ENCODE data around the gene METTL25B. TPM values are rescaled to one million over a fixed set of nuclear protein-coding genes. Genes with fewer than 3 reads are reported as not detected.

The METTL25B gene
- 10 to 100 TPM; 27.4 to 31.1 (median 30.3) TPM for polyA plus RNA-seq (ENCODE audit: insufficient read length in 3 of 3)

DNA sequence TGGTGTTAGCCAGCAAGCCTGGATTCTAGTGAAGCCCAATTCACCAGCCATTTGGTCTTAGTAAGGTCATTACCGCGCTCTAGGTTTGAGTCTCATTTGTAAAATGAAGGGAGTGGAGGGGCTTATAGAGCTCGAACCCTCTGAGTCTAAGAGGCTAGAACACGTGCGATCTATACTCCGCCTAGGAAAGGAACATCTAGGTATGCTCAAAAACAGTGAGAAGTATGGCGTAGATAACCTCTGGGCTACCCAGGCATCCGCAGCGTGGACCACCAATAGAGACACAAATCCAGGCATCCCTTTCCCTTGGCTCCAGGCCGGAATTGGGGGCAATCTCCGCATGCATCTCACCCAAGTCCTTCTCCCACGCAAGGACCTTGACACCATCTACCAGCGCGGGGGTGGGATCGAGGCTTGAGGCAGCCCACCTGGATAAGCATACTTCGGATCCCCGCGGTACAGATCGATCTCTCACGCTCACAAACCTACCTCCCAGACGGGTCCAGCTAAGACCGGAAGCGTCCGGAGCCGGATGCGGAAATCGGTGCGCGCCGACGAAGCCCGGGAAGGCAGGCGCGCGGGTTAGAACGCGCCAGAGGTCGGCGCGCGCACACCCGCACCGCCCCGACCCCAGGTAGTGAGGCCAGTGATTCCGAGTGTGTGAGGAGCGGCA lies at the start of gene METTL25B:
METTL25B (plus strand) TSS at position 544 of the 673 bp plus-strand sequence. CDS start 636 bp downstream, outside the sequence.
- DNase-seq (ENCODE audit: low read depth in 3 of 3, low spot score in 2 of 3) = no peak

DNA sequence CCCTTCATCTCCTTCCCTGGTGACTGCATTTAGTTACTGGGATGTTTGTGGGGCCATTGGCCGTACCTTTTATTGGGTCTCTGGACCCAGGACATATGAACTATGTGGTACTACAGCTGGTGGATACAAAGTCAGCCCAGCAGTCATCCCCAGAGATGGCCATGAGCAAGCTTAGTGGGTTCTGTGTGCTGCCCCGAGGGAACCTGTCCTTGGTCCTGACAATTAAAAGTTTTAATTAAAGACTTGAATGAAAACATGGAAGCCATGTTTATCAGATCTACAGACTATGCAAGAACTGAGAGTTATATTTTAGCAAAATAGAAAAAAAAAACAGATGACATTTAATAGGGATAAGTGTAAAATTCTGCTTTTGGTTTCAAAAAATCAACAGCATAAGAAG lies 48.2 kb upstream of the METTL25B start:
- no peak for DNase-seq (ENCODE audit: low read depth in 3 of 3, low spot score in 2 of 3)

DNA sequence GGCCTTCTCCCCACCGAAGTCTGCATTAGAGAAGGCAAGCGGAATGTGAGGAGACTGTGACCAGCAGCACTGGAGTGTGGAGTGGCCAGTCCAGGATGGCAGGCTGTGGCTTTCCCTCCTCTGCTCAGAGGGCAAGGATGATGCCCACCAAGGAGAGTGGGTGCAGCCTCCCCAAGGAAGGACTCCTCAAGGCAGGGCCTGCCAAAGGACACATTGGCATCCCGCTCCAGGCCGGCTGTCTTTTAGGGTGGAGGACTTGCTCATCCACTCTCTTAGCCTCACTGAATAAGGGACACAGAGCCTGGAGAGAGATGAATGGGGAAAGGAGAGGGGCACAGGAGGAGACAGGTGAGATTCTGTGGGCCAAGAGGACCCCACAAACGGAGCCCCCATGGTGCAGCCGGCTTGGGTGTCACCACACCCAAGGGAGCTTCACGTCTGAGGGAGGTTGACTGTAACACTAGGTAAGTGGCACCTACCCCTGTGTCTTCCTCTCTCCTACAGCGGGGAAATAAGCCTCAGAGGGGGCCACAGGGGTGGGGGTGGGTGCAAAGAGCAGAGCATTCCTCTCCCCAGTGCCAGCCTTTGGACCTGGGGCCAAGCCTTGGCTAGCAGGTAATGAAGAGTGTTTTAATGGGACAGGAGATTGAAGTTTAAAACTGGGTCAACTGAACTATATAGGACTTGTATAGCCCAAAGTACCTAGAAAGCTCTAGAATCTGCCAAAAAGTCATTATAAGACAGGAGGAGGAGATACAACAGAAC lies 46.9 kb upstream of the METTL25B start:
- no peak for DNase-seq (ENCODE audit: low read depth in 3 of 3, low spot score in 2 of 3)

DNA sequence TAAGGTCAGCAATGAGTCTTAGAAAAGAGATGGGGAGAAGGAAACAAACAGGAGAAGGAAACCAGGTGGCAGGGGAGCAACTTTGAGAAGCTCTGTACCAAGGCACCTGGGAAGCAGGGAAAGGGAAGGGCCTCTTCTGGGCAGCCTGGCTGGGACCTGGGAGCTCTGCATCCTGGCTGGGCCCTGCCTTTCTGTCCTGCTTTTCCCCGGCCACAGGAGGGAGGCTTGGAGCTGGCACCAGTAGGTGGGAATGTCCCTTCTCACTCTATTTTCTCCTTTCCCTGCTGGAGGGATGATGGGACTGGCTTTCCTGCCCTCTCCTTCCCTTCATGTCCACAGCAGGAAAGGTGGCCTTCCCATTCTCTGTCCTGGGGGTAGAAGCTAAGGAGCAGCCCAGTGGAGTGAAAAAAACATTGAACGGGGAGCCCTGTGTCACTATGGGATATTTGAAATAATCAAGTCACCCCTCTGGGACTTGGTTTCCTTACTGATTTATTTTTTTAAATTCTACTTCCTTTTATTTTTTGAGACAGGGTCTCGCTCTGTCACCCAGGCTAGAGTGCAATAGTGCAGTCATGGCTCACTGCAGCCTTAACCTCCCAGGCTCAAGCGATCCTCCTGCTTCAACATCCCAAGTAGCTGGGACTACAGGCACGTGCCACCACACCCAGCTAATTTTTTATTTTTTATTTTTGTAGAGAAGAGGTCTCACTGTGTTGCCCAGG lies 45.9 kb upstream of the METTL25B start:
- no peak for DNase-seq (ENCODE audit: low read depth in 3 of 3, low spot score in 2 of 3)

DNA sequence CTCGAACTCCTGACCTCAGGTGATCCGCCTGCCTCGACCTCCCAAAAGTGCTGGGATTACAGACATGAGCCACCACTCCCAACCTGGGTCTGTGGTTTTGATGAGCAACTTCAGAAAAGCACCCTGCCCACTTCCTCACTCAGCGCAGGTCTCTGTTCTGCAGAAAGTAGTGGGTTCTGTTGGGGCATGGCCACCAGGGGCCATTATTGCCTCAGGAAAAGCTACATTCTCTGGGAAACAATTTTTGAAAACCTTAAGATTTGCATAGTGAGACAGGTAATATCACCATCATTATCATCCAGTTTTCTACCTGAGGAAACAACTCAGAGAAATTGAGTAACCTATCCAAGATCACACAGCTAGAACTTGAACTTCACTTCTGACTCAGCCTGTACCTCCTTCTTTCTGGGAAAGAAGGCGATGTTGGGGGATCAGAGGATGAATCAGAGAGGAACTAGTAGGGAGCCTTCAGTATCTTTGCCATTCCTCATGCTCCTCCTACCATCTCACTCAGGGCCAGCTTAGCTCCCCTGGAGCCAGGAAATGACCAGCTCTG lies 44.0 kb upstream of the METTL25B start:
- DNase-seq (ENCODE audit: low read depth in 3 of 3, low spot score in 2 of 3) = no peak

DNA sequence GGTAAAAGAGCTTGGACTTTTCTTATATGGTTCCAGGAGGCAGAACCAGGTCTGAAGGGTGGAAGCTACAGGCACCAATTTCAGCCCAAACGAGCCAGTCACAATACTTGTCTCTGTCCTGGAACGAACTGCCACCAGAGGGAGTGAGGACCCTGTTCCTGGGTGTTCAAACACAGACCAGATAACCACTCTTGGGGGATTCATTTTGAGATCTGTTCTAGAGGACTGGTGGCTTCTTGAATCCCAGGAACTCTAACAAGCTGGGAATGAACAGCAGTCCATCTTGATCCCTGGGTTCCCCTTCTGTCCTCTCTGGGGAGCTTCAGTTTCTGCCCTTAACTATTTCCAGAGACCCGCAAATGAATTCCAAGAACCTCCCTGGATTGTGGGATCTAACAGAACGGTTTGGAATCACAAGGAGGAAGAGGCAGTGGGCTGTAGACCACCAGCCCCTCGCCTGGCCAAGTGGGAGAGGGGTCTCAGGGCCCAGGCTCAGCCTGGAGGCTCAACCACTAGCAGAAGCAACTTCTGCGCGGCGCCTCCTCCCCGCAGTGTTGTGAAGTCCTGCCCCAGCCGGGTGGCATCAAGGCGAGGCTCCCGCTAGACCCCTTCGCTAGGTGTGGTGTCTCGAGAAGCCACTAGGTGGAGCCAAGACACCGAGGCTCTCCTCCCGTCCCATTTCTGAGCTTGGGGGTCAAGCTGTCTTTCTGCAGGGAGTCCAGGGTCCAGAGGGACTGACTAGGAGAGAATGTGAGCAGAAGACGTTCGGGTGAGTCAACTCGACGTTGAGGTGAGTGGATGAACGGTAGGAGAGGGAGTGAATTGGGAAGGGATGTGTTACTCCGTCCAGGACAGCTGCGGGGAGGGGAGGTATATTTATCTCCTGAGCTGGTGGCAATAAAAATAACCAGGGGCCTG lies 39.0 kb upstream of the METTL25B start:
- DNase-seq (ENCODE audit: low read depth in 3 of 3, low spot score in 2 of 3) = peak in 2 of 3 donors; percentile 79 to 85

DNA sequence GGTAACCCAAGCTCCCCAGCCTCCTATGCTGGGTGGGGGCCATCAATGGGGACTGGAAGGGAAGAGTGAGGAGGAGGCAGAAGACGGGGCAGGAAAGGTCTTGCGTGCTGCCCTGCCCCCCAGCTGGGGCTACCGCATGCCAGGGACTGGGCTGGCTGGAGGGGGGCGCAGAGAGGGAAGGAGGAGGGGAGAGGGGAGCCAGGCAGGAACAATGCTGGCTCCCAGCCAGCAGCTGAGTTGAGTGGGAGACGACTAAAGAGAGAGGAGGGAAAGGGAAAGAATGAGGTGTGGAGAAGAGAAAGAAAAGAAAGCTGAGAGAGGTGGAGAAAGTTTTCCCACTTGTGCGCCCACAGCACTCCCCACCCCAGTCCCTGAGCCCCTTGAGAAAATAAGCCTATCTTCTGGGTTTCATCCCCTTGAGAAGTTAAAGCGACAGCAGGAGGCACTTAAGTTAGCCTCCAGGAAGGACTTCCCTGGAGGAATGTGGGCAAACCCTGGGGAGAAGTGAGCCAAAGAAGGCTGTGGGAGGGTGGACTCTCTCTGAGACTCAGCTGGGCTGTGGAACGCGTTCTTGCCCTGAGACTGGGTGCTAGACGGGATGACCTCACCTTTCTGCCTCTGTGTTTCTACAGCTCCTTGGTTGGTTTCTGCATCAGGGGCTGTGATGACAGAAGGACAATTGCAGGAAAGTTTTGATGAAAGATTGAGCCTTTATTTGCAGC lies 38.2 kb upstream of the METTL25B start:
- no peak for DNase-seq (ENCODE audit: low read depth in 3 of 3, low spot score in 2 of 3)

DNA sequence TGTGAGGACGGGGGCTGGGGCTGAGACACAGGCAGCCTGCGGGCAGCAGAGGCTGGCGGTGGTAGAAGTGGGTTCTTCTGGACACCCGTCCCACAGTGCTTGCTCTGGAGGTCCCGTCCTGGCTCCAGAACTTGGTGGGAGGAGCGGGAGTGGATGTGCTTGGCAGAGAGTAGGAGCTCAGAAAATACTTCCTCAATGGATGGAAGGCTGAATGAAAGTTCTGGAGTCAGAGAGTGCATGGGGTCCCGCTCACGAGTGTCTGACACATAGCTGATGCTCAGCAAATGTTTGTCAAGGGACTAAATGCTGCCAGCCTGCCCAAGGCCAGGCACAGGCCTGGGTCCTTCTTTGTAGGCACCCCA lies 37.6 kb upstream of the METTL25B start:
- DNase-seq (ENCODE audit: low read depth in 3 of 3, low spot score in 2 of 3) = no peak

DNA sequence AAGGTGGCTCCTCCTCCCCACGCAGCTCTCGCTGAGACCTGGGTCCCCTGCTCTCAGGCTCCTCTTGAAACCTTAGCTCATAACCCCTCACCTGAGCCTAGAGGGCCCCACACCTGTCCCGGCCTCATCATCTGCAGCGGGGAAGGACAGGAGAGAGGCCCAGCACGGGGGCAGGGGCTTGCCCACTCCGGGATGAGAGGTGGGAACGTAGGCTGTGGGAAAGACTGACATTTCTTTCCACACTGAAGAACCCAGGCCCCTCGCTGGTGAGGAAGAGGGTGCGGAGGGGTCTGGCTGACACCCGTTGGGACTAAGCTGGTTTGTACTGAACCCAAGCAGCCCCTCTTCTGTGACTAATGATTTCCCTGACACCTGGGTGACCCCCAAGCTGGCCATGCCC lies 37.1 kb upstream of the METTL25B start:
- DNase-seq (ENCODE audit: low read depth in 3 of 3, low spot score in 2 of 3) = no peak

DNA sequence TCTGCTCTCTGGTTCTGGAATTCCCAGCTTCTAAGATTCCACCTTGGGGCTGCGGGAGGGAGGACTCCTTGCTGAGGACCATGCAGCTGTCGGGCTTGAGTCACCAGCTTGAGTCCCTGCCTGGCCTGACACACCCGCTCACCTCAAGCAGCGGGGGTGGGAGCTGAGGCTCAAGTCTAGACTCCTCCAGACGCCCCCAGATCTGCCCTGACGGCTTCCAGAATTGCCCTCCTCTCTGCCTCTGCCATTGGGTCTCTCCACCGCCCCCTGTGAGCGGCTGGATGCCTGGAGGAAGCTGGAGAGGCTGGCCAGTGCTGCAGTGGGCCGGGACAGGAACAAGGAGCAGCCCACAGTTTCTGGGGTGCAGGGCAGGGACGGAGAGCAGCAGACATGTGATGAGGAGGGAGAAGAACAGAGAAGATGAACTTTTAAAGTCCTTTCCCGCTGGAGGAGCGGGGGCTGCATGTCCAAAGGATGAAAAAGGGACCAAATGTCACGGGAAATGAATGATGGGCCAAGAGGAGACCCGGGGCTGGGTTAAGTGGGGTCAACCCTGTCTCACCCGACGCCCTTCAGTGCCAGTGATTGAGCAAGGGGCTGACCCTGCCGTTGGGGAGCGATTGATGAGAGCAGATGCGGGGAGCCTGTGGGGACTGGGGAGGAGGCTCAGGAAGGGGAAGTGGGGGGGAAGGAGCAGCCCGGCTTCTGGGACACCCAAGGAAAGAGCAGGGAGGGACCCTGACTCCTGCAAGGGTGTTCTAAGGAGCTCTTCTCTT lies 36.4 kb upstream of the METTL25B start:
- no peak for DNase-seq (ENCODE audit: low read depth in 3 of 3, low spot score in 2 of 3)

DNA sequence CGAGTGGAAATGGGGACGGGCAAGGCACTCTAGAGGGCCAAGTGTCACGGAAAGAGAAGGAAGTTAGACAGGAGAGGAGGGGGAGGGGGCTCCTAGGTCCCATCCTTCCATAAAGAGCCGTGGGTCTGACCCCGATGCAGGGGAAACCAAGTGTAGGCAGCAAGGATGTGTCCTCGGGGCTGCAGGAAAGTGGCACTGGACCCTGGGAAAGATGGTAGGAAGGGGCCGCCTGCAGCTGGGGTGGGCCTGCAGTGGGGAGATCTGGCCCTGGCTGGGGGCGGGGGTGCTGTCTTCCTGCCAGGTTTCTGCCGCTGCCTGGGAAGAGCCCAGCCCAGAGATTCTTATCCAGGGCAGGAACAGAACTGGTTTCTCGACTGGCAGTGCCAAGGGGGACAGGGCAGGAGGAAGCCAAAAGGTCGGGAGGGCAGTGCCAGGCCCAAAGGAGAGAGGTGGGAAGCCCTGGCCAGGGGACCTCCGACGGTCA lies 35.8 kb upstream of the METTL25B start:
- no peak for DNase-seq (ENCODE audit: low read depth in 3 of 3, low spot score in 2 of 3)

DNA sequence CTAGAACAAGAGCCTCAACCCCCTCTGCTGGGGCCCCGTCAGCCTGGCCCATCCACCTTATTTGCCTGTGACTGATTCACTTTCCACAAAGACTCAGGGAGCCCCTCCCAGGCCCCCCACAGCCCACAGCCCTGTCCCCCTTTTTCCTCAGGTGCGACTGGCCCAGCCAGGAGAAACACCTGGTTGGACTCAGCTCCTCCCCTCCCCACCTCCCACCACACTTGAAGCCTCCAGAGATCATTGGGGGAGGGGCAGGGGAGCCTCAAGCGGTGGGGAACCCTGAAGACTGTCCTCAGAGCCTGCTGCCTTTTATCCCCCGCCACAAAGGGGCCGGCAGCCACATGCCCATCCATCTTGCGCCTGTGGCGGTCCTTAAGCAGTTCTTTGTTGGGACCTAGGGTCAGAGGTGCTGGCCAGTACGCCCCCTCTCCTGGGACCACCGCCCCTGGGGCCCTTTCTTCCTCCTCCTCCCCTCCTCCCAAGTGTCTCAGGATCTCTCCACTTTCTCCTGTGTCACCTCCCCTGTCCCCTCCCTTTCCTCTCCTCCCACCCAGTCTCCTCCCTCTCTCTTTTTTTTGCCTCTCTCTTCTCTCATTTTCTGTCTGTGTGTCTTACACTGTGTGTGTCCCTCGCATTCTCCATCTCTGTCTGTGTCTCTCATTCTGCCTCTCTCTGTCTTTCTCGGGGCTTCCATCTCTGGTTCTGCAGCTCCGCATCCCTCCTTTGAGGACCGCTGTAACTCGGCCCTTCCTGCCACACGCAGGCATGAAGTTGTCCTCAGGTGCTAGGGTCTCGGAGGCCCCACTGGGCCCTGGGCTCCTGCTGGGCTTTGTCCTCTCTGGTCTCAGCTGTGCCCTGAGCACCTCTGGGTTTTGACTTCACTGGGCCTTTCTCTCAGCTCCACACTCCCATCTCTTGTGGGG lies 35.1 kb upstream of the METTL25B start:
- no peak for DNase-seq (ENCODE audit: low read depth in 3 of 3, low spot score in 2 of 3)

DNA sequence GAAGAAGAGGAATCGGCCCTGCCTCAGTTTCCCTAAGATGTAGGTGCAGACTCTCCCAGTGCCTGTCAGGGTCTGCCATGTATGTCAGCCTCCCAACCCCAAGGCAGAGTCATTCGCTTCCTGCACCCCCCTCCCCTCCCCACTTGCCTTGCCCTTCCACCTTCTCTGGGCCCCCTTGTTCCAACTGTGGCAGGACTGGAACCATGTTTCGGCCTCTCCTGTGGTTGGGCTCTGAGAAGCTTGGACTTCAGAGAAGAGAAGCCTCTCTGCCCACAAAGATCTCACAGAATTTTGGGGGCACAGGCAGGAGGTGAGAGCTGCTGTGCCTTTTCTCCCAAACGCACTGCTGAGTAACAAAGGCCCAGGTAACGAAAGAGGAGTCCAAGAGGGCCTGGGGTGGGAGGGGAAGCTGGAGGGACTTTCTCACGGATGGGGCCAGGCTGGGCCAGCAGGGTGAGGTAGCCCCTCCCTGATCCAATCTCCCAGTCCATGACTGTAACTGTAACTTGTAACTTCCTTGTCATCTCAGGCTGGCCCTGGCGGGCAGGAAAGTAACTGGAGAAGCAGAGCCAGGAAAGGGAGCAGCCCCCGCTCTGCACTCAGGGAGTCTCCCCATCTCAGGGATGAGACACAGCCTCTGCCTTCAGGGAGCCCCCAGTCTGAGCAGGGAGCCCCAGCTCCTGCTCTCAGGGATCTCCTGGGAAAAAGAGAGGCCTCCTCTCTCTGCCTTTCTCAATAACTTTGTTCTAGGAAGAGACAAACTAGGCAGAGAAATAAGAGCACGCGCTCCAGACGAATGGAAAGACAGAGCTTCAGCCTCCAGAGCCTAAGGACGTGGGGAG lies 34.2 kb upstream of the METTL25B start:
- no peak for DNase-seq (ENCODE audit: low read depth in 3 of 3, low spot score in 2 of 3)

DNA sequence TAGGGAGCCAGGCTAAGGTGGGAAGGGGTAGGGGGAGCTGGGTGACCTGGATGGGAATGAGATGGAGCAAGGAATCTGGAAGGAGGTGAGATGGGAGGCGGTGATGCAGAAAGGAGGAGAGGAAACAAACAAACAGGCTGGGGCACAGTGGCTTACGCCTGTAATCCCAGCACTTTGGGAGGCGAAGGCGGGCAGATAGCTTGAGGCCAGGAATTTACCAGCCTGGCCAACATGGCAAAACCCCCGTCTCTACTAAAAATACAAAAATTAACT lies 33.6 kb upstream of the METTL25B start:
- DNase-seq (ENCODE audit: low read depth in 3 of 3, low spot score in 2 of 3) = no peak

DNA sequence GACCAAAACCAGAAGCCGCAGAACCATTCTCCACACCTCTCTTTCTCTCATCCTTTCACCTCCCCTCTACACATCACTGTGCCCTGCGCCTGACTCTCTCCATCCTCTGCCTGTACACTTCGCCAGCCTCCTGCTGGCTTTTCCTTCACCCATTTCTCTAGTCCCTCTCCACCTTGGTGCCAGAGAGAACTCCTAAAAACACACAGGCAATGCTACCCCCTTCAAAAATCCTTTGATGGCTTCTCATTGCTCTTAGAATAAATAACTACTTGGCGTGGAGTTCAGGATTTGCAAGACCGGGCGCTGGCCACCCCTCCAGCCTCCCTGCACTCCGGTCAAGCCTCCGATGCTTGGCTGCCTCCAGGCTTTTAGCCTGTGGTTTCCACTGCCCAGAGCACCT lies 31.5 kb upstream of the METTL25B start:
- DNase-seq (ENCODE audit: low read depth in 3 of 3, low spot score in 2 of 3) = no peak

DNA sequence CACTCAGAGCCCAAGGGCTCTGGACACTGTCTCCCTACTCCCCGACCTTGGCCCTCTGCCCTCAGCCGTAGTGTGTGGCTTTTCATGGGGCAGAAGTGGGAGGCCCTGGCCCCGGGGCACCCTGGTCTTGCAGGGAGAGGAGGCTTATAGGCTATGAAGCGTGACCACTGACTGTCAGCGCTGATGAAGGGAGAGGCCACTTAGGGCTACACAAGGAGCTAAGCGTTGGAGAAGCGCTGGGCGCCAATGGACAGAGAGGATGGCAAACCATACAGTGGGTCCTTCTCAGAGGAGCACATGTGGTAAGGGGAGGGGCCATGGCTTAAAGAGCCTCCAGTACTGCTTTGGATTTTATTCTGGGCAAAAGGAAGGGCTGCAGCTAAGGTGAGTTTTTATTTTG lies 30.8 kb upstream of the METTL25B start:
- DNase-seq (ENCODE audit: low read depth in 3 of 3, low spot score in 2 of 3) = no peak

DNA sequence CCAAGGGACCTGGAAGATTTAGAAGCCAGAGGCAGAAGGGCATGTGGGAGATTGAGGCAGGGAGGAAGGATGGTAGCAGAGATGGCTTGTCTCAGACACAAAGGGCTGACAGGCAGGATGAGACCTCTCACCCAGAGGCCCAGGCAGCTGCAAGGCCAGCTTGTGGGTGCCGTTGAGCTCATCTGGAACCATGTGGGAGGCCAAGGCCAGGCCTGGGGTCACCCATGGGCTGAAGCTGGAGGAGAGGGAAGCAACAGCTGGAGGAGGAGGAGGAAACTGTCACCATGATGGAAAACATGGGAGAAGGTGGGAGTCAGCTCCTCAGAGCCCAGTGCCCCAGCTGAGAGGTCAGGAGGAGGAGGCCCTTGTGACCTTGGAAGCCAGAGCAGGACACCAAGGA lies 29.3 kb upstream of the METTL25B start:
- DNase-seq (ENCODE audit: low read depth in 3 of 3, low spot score in 2 of 3) = no peak

Data from right renal cortex interstitium (tissue), 3 donors.